SU-DHL-6 (cell line): Measurements from ENCODE around the gene ATP9A.

ENCODE experiments used
- EZH2phosphoT487 ChIP-seq: fragments of 200-600 bp; sonication (generic), shearing (Covaris generic); conservative IDR thresholded peaks from 2 replicates; pipeline ENCODE4 v1.6.1; 2018; ENCODE audit warnings: mild to moderate bottlenecking, antibody characterized with exemption, low read length, moderate library complexity, mixed read lengths
- TF ChIP-seq, protein P1 (sequence below): fragments of 200-600 bp; sonication (generic); IDR thresholded peaks from one replicate; pipeline ENCODE4 v1.5.1; 2017; ENCODE audit warnings: antibody characterized with exemption, mild to moderate bottlenecking, low read length, moderate library complexity; ENCODE audit not compliant: insufficient read depth, poor library complexity, severe bottlenecking

DNA sequence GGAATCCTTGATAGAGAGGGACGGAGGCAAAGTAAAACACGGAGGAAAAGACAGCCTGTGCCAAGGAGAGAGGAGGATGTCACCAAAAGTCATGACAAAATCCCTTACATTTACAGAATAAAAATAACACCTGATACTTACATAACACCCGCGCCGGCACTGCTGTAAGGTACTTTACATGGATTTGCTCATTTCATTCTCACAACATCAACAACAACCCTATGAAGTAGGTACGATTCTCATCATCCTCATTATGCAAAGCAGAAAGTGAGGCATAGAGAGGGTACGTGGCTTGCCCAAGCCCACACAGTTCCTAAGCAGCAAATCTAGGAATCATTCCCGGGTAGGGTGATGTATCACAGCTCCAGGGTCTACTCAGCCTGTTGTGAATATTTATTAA lies 158.1 kb downstream of the ATP9A start:
- TF ChIP-seq, protein P1, sequence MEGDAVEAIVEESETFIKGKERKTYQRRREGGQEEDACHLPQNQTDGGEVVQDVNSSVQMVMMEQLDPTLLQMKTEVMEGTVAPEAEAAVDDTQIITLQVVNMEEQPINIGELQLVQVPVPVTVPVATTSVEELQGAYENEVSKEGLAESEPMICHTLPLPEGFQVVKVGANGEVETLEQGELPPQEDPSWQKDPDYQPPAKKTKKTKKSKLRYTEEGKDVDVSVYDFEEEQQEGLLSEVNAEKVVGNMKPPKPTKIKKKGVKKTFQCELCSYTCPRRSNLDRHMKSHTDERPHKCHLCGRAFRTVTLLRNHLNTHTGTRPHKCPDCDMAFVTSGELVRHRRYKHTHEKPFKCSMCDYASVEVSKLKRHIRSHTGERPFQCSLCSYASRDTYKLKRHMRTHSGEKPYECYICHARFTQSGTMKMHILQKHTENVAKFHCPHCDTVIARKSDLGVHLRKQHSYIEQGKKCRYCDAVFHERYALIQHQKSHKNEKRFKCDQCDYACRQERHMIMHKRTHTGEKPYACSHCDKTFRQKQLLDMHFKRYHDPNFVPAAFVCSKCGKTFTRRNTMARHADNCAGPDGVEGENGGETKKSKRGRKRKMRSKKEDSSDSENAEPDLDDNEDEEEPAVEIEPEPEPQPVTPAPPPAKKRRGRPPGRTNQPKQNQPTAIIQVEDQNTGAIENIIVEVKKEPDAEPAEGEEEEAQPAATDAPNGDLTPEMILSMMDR = no peak
- TF ChIP-seq EZH2phosphoT487 = no peak
